HG03575 (cell line): ENCODE data around the gene MAP4K1.
"Not testable (repeated sequence)": the region's sequence is repeated elsewhere in the genome, so short reads cannot be mapped to it uniquely, and the experiment has no call there.

Source experiments
- ATAC-seq: cut with Tn5 transposase; IDR thresholded peaks from one replicate; pipeline ENCODE4 v1.9.1; 2021; ENCODE audit not compliant: unreplicated experiment, insufficient number of reproducible peaks, low FRiP score; ENCODE audit errors: extremely low read depth

Gene MAP4K1

DNA sequence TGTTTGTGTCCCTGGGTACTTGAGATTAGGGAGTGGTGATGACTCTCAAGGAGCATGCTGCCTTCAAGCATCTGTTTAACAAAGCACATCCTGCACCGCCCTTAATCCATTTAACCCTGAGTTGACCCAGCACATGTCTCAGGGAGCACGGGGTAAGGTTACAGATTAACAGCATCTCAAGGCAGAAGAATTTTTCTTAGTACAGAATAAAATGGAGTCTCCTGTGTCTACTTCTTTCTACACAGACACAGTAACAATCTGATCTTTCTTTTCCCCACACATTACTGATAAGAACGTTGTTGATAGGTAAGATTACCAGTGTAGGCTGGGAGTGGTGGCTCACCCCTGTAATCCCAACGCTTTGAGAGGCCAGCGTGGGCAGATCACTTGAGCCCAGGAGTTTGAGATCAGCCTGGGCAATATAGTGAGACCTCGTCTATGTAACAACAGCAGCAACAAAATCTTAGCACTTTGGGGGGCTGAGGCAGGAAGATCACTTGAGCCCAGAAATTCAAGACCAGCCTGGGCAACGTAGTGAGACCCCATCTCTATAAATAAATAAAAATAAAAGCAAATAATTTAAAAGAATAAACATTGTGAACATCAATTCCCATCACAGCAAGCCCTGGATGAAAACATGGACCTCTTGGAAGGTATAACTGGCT, 14.2 kb upstream of the MAP4K1 start:
- not testable (repeated sequence) for ATAC-seq

GRCh38 chr19:38631301-38631700, 13.5 kb upstream of the MAP4K1 start:
- ATAC-seq: not testable (repeated sequence)

DNA sequence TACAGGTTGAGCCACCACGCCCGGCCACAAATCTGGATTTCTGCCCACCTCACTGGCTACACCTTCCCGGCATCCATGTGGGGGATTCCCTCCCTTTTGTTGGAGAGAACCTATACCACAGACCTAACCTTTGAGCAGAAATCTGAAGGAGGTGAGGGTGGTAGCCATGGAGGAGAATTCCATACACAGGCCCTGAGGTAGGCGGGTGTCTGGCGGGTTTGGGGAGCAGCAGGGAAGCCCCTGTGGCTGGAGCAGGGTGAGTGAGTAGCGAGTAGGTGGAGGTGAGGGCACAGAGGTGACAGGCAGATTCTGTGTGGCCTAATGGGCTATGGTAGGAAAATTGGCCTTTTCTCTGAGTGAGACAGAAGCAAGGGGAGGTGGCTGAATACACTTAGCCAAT, 11.8 kb upstream of the MAP4K1 start:
- no peak for ATAC-seq

DNA sequence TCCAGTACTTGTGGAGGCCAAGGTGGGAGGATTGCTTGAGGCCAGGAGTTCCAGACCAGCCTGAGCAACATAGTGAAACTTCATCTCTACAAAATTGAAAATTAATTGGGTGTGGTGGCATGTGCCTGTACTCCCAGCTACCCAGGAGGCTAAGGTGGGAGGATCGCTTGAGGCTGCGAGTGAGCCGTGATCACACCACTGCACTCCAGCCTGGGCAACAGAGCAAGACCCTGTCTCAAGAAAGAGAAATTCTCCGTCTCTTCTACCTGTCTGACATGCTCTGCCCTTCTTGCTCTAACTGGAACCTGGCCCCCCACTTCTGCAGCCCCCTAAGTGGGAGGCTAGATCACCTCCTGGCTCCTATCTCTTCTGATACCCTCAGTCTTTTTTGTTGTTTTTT, 8.6 kb upstream of the MAP4K1 start:
- ATAC-seq: no peak

GRCh38 chr19:38624822-38625221, 7.1 kb upstream of the MAP4K1 start:
- no peak for ATAC-seq

DNA sequence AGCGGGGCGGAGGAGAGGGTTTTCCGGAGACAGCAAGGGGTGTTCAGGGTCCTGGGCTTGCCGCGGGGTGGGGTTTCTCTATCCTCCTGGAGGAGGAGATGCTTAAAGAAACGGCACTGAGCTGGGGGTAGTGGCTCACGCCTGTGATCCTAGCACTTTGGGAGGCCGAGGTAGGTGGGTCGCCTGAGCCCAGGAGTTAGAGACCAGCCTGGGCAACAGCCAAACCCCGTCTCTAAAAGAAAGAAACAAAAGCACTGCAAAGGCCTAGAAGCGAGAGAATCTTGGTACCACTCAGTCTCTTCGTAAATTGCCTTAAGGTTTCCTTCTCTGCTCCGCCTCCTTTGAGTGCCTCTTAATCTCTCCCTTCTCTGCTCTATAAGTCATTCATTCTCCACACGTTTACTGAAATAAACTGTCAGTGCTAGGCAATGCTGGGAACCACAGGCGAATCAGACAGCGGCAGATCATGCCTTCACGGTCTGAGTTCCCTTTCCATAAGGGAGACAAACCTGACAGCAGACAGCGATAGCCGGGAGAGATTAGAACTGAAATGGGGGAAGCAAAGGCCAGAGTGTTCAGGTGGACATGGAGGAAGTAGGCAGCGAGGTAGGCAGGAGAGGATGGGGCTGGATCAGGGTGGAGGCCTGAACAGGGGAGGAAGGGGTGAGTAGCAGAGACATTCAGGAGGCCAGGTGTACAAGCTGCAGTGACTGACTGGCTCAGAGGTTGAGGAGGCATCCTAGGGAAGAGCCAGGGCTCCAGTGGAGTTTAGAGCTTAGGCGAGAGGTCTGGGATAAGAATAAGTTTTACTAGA, 1.8 kb upstream of the MAP4K1 start:
- no peak for ATAC-seq

- no peak for ATAC-seq
These were observed 1.0 kb upstream of the MAP4K1 start, which contains the start of gene EIF3K for GRCh38 chr19:38618590-38619360. Gene EIF3K (plus strand): TSS chr19:38619188. CDS start chr19:38619269, 81 bp downstream.

GRCh38 chr19:38617283-38617763, 430 bp downstream of the MAP4K1 start:
- ATAC-seq: no peak

- no peak for ATAC-seq
These were observed 1.5 kb downstream of the MAP4K1 start for GRCh38 chr19:38616265-38616664.

DNA sequence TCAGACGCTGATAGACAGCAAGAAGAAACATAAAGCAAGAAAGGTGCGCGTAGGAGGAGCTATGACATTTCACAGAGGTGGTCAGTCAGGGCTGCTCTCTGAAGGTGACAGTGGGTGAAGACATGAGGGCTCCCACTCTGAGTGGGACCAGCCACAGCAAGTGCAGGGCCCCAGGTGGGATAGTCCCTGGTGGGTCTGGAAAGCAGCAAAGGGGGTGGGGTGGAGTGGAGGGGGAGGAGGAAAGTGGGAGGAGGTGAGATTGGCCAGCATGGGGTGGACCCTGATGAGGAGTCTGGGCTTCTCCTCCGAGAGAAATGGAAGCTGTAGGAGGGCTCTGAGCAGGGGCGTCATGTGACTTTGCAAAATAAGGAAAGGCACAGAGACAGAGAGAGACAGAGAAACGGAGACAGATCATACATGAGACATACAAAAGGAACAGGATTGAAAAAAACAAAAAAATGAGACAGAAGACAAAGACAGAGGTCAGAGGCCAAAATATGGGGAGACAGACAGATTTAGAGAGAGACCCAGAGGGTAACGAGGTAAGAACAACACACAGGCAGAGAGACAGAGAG, 2.7 kb downstream of the MAP4K1 start:
- no peak for ATAC-seq

DNA sequence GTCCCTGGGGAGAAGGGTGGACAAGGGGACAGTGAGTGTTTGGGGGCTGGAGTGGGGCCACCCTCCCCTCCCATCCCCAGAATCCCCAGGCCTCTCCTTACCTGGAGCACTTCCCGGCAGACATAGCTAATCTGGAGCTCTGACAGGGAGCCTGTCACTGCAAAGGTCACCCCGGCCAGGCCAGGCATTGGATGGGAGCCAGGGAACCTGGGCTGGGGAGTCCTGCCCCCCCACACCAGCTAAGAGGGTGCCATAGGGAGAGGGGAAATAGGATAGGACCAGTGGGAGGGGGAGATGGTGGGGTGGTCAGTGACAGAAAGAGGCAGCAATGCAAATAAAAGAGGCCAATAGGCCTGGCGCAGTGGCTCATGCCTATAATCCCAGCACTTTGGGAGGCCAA, 3.5 kb downstream of the MAP4K1 start:
- ATAC-seq: no peak

DNA sequence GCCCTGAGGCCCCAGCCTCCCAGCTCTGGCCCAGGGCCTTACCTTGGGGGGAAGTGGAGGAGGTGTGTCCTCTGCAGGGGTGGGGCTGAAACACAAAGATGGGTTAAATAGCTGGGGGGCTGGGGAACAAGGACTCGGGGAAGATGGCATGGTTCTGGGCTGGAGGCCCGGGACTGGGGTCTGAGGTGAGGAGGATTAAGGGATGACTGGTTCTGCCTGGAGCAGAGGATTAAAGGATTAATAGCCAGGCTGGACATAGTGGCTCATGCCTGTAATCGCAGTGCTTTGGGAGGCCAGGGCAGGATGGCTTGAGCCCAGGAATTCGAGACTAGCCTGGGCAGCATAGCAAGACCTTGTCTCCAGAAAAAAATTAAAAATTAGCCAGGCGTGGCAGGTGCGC, 11.6 kb downstream of the MAP4K1 start:
- ATAC-seq: no peak

DNA sequence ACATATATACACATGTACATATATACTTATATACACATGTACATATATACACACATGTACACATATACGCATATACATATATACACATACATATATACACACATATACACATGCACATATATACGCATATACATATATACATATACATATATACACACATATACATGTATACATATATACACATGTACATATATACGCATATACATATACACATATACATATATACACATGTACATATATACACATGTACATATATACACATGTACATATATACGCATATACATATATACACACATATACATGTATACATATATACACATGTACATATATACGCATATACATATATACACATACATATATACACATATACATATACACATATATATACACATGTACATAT, 14.9 kb downstream of the MAP4K1 start:
- not testable (repeated sequence) for ATAC-seq

DNA sequence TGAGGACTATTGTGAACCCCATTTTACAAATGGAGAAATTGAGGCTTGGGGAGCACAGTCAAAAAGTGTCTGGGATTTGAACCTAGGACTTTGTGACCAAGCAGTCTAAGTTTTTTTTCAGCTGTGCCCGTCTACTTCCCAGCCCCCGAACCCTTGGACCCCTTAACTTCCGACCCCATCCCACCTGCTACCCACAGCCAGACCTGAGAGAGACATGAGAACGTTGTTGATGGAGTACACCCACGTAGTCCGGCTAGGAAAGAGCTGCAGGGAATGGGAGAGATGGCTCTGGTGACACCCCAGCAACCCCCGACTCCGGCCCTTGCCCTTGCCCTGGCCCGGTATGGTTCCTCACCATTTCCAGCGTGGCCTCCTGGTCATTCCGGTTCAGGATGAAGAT, 18.0 kb downstream of the MAP4K1 start:
- ATAC-seq: no peak

DNA sequence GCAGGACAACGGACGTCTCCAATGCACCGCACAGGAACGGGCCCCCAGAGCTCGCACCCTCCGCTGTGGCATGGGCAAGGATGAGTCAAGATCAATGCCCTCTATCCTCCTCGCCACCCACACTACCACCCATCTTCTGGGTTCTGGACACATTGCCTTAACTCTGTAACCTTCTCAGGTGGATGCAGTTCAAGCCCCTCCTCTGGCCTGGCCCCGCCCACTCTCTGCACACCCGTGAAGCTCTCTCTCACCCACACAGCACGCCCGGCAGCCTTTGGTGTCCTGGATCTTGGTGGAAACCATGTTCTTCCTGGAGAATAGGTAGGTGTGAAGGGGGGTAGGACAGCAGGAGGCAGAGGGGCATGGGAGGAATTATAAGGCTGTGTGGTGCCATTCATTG, 20.7 kb downstream of the MAP4K1 start:
- no peak for ATAC-seq

GRCh38 chr19:38596057-38596981, 21.4 kb downstream of the MAP4K1 start:
- no peak for ATAC-seq

- ATAC-seq: no peak
These were observed 24.8 kb downstream of the MAP4K1 start for GRCh38 chr19:38592940-38593339.

- no peak for ATAC-seq
These were observed 29.7 kb downstream of the MAP4K1 start for GRCh38 chr19:38588041-38588440.
